Stimulated activated CD8-positive, alpha-beta memory T cell treated with anti-CD3 and anti-CD28 coated beads, Interleukin-4, amount 100 ng/mL, for 1 hour (primary cell): ENCODE data around the gene SLC17A8.

Source experiments
- DNase-seq, 2 donors: peaks; one replicate each; pipeline ENCODE4 v3.0.0-alpha.2; 2020; ENCODE audit warnings: low read depth in 2 of 2, low spot score in 1 of 2

SLC17A8 gene

DNA sequence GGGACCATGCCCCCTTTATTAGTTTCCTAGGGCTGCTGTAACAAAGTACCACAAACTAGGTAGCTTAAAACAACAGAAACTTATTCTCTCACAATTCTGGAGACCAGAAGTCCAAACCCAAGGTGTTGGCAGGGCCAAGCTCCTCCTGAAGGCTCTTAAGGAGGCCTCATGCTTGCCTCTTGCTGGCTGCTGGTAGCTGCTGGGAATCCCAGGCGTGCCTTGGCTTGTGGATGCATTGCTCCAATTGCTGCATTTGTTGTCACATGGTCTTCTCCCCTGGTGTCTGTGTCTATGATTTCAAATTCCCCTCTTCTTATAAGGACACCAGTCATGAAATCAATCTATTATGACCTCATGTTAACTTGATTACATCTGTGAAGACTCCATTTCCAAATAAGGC, 11.2 kb downstream of the SLC17A8 start:
- no peak for DNase-seq

DNA sequence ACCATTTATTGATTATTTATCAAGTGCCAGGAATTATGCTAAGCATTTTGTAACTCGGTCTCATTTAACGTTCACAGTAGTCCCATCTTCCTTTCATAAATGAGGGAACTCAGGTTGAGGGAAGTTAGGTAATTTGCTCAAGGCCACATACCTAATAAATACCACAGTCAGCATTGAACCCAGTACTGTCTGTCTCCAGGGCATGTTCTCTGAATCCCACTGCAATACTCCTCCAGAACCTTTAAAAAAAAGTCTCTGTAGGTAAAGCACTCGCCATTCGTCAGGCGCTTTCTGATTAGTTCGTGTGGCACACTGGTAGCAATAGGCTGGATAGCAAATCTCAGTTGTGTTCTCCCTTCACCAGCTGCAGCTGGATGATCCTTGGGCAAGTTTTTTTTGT, 14.3 kb downstream of the SLC17A8 start:
- DNase-seq: no peak

DNA sequence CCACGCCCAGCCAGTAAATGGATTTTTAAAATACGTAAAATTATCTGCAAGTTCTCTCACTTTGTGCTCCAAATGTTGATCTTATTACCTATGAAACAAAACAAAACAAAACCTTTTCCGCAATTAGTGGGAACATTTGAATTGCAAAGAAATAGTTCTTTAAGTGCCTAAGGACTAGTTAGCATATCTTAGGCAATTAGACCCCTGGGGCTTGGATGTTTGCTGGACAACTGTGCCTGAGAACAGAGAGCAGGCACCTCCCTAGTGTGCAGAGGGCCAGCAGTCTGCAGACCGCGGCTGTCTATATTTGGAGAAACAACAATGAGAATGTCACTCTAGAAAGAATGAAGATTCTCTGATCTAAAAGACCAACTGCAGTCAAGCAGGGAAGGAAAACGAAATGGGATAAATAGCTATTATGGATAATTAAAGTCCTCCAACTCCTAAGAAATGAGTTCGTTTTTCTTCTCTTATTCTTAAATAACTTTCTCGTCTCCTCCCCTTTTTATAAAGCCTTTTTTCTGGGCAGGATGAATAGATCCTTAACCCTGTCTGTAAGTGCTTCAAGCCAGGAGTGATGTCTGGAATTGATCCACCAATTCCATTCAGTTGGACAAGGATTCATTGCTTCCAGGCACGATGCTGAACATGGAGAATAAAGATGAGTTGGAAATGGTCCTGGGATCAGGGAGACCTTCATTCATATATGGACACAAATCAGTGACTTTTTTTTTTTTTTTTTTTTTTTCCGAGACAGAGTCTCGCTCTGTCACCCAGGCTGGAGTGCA, 16.2 kb downstream of the SLC17A8 start:
- no peak for DNase-seq

DNA sequence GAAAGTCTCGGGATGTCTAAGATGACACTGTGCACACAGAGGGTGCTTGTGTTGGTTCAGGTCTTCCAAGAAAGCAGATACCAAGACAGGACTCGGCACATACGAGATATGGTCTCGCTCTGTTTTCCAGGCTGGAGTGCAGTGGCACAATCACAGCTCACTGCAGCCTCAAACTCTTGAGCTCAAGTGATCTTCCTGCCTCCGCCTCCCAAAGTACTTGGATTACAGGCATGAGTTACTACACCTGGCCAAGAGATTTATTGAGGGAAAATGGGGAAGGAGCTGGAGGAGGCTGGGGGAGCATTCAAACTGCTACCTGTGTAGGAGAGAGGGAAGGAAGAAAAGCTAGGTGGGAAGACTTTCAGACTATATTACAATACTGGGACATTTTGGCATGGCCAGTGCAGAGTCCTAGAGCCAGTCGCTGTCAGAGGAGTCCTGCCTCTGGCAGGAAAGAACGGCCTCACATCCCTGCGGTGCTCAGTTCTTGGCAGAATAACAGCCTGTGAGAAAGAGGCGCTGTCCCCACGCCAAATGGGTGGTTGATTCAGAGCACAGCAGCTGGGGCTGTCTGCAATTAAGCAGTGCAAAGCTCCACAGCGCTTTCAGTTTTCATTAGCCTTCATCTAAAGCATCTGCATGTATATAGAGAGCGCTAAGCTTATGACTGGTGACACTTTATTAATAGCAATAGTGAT, 18.3 kb downstream of the SLC17A8 start:
- no peak for DNase-seq

DNA sequence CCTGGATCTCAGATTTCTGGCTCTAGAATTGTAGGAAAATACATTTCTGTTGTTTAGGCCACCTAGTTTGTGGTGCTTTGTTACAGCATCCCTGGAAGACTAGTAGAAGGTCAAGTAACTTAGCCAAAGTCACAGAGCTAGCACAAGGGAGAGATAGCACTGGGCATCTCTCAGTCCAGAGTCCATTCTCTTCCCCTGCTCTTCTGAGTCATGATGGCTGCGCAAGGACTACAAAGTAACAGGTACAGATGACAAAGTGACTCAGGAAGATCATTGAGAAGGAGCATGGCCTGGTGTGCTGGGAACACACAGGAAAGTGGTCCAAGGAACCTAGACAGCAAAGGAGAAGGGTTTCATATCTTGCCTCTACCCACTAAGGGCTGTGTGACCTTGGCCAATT, 19.3 kb downstream of the SLC17A8 start:
- no peak for DNase-seq

DNA sequence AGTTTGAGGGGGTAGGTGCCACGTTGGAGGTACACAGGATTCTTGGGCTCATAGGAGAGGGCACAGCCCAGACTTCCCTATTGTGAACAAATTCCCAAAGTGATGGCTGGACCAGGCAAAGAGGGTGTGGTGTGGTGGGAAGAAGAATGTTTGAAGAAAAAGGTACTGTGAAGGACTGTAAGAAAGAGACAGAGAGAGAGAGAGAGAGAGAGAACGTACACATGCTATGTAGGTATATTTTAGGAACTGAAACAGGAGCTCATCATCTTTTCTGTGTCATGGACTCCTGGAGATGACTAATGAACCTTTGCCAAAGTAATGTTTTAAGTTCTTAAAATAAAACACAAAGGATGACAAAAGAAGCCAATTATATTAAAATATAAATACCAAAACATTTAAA, 24.5 kb downstream of the SLC17A8 start:
- no peak for DNase-seq

DNA sequence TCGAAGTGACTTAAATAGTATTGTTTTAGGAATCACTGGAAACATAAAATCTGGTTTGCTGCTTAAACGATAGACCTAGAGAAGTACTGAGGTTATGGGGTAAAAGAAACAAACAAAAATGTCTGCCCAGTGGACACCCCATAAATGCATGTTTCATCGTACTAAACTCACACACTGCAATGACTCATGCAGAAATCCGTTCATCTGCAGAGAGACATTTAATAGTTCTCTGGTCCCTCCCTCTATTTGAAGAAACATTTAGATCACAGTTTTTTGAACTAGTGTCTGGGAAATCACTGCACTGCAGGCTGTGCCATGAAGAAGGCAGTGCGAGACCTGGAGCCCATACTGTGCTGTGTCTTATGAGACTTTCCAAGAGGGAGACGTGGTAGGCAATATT, 25.5 kb downstream of the SLC17A8 start:
- no peak for DNase-seq

DNA sequence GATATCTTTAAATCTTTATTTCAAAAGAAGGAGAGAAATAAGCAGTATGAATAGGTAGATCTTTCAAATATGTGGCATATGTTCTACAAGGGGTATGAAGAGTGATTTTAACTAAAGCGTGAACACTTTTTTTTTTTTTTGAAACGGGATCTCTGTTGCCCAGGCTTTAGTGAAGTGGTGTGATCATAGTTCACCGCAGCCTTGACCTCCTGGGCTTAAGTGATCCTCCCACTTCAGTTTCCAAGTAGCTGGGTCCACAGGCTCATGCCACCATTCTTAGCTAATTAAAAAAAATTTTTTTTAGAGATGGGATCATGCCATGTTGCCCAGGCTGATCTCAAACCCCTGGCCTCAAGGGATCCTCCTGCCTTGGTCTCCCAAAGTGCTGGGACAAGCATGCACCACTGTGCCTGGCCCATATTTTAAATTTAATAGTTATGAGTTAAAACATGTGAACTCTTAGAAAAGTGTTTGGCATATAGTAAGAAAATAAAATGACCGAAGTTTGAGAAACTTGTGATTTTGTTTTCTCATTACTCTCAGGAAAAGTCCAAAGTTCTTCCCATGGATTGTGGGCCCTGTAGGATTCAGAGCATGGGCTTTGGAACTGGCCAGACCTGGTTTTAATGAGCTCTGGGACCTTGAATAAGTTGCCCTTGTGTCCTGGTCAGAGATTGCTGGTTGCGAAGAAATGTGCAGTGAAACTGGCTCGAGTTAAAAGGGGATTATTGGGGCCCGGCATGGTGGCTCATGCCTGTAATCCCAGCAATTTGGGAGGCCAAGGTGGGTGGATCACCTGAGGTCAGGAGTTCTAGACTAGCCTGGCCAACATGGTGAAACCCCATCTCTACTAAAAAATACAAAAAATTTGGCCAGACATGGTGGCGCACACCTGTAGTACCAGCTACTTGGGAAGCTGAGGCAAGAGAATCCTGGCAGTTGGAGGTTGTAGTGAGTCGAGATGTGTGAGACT, 27.0 kb downstream of the SLC17A8 start:
- DNase-seq: no peak

DNA sequence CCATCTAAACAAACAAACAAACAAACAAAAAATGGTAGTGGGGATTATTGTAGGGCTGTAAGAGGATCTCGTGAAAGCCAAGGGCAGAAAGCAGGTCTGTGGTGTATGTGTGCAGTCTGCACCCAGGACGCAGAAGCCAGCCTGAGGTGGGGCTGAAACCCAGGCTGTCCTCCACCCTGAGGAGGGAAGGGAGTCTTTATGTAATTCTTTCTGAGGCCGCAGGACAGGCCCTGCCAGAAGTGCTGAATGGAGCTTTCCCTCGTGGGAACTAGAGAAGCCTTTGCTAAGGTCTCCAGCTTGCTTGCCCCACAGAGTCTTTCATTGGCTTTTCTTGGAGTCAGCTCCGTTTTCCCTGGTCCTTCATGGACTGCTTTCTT, 27.7 kb downstream of the SLC17A8 start:
- no peak for DNase-seq

DNA sequence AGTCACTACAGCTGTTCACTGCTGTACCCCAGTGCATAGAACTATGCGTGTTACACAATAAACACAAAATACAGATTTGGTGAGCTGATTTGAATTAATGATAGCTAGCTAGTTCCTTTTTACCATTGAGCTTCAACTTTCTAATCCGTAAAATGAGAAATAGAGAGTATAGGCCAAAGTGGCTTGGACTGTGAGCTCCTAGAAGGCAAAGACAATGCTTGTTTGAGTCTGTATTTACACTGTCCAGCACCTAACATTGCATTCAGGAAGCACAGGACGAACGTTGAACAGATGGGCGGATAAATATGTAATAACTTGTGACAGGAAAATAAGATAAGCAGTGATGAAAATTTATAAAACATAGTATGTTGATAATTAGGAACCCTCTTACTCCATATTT, 31.5 kb downstream of the SLC17A8 start:
- no peak for DNase-seq

DNA sequence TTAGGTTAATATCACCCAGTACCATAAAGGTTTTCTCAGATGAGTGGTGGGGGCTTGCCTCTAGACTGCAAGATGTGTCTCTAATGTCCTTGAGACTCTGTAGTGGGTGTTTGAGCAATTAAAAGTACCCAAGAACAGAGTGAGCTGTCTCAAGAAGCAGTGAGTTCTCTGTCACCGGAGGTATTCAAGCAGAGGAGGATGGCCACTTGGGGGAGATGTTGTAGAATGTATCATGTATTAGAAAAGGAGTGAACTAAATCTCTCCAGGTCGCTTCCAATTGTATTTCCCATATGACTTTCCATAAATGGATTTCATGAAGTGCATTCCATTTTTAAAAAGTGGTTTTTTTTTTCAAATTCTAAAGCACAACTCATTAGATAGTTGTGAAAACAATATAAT, 35.0 kb downstream of the SLC17A8 start:
- DNase-seq: no peak

DNA sequence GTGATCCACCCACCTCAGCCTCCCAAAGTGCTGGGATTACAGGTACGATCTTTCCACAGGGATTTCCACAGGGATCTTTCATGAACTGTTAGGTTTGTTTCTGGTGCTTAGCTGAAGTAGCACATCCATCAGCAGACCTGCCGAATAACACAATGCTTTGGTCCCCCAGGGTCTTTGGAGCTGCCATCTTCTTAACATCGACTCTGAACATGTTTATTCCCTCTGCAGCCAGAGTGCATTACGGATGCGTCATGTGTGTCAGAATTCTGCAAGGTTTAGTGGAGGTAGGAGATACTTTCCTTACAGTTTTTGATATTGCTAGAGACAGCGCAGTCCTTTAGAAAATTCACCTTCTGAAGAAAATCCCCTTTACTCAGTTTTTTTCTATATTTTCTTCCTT, 36.3 kb downstream of the SLC17A8 start:
- no peak for DNase-seq

DNA sequence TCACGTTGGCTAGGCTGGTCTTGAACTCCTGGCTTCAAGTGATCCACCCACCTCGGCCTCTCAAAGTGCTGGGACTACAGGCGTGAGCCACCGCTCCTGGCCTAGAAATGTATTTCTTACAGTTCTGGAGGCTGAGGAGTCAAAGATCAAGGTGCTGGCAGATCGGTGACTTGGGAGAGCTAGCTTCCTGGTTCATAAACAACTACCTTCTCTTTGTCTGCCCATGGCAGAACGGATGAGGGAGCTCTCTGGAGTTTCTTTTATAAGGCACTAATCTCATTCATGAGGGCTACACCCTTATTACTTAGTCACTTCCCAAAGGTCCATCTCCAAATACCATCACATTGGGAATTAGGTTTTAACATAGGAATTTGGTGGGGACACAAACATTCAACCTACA, 38.9 kb downstream of the SLC17A8 start:
- no peak for DNase-seq

DNA sequence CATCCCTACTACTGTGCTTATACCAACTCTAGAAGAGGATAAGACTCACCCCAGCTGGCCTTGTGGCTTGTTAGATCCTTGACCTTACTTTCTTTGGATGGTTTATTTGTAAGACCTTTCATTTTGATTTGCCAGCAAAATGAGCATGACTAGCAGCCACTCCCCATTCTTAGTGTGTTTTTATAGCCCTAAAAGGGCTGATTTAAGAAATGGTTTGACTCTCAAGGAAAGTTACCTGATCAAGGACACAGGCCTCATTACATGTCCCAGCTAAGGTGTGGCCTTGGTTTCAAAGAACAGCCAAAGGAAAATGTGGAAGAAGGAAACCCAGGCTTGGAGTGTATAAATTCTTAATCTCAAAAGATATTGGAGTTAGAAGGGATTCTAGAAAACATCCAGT, 41.4 kb downstream of the SLC17A8 start:
- no peak for DNase-seq

DNA sequence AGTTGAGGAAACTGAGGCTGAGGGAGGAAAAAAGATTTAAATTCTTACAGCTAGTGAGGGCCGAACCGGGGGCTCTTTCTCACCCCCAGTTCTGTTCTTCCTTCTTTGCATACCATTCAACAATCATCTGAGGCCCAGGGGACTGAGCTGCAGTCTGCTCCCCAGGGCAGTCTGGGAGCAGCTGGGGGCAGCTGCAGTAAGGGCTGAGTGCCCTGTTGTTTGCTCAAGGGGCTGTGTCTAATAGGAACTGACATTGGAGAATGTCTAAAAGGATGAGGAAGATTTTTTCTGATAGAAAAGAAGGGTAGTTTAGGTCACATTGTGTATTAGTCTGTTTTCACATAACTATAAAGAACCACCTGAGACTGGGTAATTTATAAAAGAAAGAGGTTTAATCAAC, 42.2 kb downstream of the SLC17A8 start:
- no peak for DNase-seq

DNA sequence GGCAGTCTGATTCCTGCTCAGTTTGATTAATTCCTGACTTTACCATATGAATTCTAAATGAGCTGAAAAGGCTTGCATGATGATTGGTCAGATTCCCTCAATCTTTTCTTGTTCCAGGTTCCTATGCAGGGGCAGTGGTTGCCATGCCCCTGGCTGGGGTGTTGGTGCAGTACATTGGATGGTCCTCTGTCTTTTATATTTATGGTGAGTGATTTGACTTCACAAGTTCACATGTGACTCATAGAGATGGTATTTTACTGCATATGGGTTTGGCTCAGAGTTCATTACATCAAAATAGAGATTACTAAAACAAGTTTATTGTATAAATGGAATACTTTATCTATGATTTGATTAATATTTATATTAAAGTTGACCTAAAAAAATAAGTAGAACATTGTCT, 44.8 kb downstream of the SLC17A8 start:
- DNase-seq: no peak

DNA sequence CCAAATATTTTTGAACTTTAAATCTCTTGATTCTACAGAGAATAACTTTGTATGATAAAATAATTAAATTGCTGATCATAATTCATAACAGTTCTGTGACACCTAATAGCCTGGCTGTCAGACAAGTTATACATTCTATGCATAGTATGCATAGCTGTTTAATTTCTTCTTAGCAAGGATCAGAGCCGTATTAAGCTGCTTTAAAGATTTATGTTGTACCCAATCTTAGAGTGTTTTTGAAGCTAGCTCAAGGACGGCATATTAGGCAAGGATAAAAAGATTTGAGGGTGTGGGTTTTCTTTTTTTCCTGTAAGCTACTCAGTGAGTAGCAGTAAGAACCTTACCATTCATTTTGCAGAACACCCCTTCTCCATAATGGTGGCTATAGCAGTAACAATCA, 45.9 kb downstream of the SLC17A8 start:
- DNase-seq: no peak

DNA sequence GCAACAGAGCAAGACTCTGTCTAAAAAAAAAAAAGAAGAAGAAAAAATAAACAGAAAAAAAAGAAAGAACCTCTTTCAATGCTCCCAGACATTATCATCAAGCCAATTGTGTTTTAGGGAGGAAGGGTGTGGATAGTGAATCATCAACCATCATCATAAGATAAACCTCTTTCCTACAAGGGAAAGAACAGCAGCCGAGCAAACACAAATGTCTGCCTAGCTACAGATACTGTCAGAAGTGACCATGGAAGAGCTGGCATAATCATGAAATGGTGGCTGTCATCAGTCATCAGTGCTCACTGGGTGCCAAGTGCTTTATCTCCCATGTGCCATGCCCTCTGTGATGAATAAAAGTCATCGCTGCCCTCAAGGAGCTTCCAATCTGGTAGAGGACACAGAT, 46.6 kb downstream of the SLC17A8 start:
- DNase-seq: no peak

DNA sequence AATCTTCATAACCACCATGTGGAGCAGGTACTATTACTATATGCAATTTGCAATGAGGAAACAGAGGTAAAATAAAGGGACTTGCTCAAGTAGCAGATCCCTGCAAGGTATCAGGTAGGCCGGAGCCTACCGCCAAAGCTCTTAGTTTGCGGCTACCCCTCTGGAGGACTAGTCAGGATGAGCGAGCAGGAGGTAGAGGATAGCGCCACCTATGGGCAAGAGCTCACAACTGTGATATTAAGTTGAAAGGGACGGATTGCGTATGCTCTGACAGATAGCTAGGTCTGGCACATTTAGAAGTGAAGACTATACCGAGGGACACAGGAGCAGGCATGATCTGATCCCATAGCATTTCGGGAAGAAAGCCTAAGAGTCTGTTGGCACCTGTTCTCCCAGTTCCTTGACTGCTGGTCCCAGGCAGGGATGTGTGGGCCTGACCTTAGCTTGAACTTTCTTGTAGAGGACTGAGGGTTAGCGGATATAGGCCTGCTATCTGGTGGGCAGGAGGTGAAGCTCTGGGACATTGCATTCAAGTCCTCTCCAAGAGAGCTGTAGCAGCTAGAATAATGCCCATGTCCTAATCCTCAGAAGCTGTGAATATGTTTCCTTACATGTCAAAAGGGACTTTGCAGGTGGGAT, 48.0 kb downstream of the SLC17A8 start:
- no peak for DNase-seq

DNA sequence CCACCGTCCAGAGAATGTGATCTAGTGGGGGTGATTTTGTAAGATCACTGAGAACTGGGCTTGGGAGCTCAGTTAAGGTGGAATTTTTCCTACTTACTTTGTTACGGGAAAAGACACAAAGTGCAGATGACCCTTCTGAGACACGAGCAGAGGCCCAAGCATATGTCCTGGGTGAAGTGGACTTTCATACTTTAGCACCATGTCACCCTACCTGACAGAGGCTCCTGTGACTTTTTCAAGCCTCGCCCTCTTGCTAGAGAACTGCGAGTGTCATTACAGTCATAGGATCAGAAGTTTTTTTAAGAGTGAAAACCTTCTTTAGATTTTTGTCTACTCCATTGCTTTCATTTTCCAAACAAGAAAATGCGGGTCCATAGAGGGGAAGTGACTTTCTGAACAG, 56.1 kb downstream of the SLC17A8 start:
- no peak for DNase-seq

DNA sequence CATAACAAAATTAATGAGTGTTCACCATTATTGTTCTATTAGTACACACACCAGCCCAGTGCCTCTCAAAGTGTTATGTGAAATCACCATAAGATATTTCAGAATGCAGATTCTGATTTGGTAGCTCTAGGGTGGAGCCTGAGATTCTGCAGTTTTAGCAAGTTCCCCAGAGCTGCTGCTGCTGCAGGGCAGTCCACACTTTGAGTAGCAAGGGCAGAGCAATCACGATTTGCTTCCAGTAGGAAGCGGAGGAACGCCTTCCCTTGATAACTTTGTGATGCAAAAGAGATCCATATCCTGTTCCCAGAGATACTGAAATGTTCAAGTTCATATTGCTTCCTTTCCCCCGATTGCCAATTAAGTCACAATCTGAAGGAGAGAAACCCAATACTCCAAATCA, 57.9 kb downstream of the SLC17A8 start:
- DNase-seq: no peak
